Naive thymus-derived CD4-positive, alpha-beta T cell (primary cell): ENCODE measurements around the gene ZNF564. TPM values are rescaled to one million over a fixed set of nuclear protein-coding genes. Genes with fewer than 3 reads are reported as not detected.
"Not testable (repeated sequence)": the region's sequence is repeated elsewhere in the genome, so short reads cannot be mapped to it uniquely, and the experiment has no call there.

Experiments
- ATAC-seq: fragments of 150-1000 bp; cut with Tn5 transposase; 2 replicates; pipeline ENCODE4 v1.10.0; 2021; ENCODE audit warnings: mild to moderate bottlenecking, moderate library complexity
- CTCF ChIA-PET: fragments of 350-600 bp; sonication (Branson Sonifier 250); formaldehyde crosslinking; loops from one replicate; lab custom pipeline; 2021; ENCODE audit warnings: antibody characterized with exemption; lab: Charles Lee
- POLR2A ChIA-PET: fragments of 350-600 bp; sonication (Branson Sonifier 250); formaldehyde crosslinking; loops from one replicate; lab custom pipeline; 2021; ENCODE audit warnings: antibody characterized with exemption, inconsistent platforms; lab: Charles Lee
- DNase-seq, 9 donors: peaks; one replicate each; pipeline versions ENCODE4 v3.0.0 to v3.0.0-alpha.2; 2020 to 2022; ENCODE audit warnings: mixed read lengths in 1 of 9
- H3K27ac ChIP-seq: one replicate; pipeline ENCODE4 v1.7.0; 2013; ENCODE audit warnings: mild to moderate bottlenecking, low read depth, low read length, moderate library complexity
- H3K27me3 ChIP-seq, 2 donors: one replicate each; pipeline ENCODE4 v1.7.0; 2013; ENCODE audit warnings: low read length in 2 of 2, mild to moderate bottlenecking in 2 of 2, moderate library complexity in 2 of 2; ENCODE audit not compliant: control insufficient read depth in 2 of 2, insufficient read depth in 2 of 2
- H3K36me3 ChIP-seq, 3 experiments: 1 replicate in 2 of 3; 2 replicates in 1 of 3; pipeline ENCODE4 v1.7.0; 2013; ENCODE audit warnings: low read length in 3 of 3, mild to moderate bottlenecking in 3 of 3, moderate library complexity in 1 of 3; ENCODE audit not compliant: insufficient read depth in 3 of 3, control insufficient read depth in 2 of 3
- H3K4me1 ChIP-seq, 2 donors: one replicate each; pipeline ENCODE4 v1.7.0; 2013; ENCODE audit warnings: low read length in 2 of 2, mild to moderate bottlenecking in 2 of 2, moderate library complexity in 1 of 2; ENCODE audit not compliant: control insufficient read depth in 2 of 2, insufficient read depth in 2 of 2
- H3K4me3 ChIP-seq: 2 replicates; pipeline ENCODE4 v1.7.0; 2013; ENCODE audit warnings: mild to moderate bottlenecking, low read length
- H3K9me3 ChIP-seq, 3 experiments: 1 replicate in 2 of 3; 2 replicates in 1 of 3; pipeline ENCODE4 v1.7.0; 2013; ENCODE audit warnings: low read length in 3 of 3; ENCODE audit not compliant: control insufficient read depth in 2 of 3
- H3K27ac Mint-ChIP-seq, 9 donors: one replicate each; pipeline ENCODE4 v1.8.0; 2020 to 2022; ENCODE audit warnings: mixed read lengths in 9 of 9, mild to moderate bottlenecking in 8 of 9, moderate library complexity in 5 of 9, inconsistent platforms in 2 of 9
- H3K27me3 Mint-ChIP-seq, 5 donors: one replicate each; pipeline ENCODE4 v1.8.0; 2021 to 2022; ENCODE audit warnings: mixed read lengths in 5 of 5, mild to moderate bottlenecking in 1 of 5
- H3K36me3 Mint-ChIP-seq, 5 donors: one replicate each; pipeline ENCODE4 v1.8.0; 2020 to 2022; ENCODE audit warnings: mixed read lengths in 5 of 5, mild to moderate bottlenecking in 3 of 5, inconsistent platforms in 1 of 5
- H3K4me1 Mint-ChIP-seq, 7 donors: one replicate each; pipeline ENCODE4 v1.8.0; 2020 to 2022; ENCODE audit warnings: mixed read lengths in 7 of 7, mild to moderate bottlenecking in 3 of 7, inconsistent platforms in 1 of 7
- H3K4me3 Mint-ChIP-seq, 10 donors: one replicate each; pipeline ENCODE4 v1.8.0; 2020 to 2022; ENCODE audit warnings: mild to moderate bottlenecking in 10 of 10, mixed read lengths in 10 of 10, moderate library complexity in 6 of 10, inconsistent platforms in 2 of 10
- H3K9me3 Mint-ChIP-seq, 11 donors: one replicate each; pipeline ENCODE4 v1.8.0; 2020 to 2022; ENCODE audit warnings: mixed read lengths in 11 of 11, mild to moderate bottlenecking in 4 of 11, inconsistent platforms in 1 of 11, moderate library complexity in 1 of 11
- intact Hi-C, 2 donors: fragments of 100-400 bp; cut with micrococcal nuclease; formaldehyde crosslinking; loops; one replicate each; pipeline ENCODE4 v1.15.1; 2023
- polyA plus RNA-seq, 2 donors: library from polyadenylated mRNA; unstranded; fragments of 300-500 nt; fragmentation: Illumina TruSeq; gene quantifications; one replicate each; pipeline ENCODE4 v1.2.3, GENCODE V29; 2021
- total RNA-seq, 6 experiments: library from RNA in 5 of 6; stranded (reverse) in 5 of 6; gene quantifications; 1 replicate in 5 of 6; 2 replicates in 1 of 6; pipeline ENCODE4 v1.2.3 and lab custom pipeline; 2021 to 2026

ZNF564 gene
- total and polyA plus RNA-seq, 7 experiments from 2014 or later: 10.5 to 33.6 (median 17.9) TPM

DNA sequence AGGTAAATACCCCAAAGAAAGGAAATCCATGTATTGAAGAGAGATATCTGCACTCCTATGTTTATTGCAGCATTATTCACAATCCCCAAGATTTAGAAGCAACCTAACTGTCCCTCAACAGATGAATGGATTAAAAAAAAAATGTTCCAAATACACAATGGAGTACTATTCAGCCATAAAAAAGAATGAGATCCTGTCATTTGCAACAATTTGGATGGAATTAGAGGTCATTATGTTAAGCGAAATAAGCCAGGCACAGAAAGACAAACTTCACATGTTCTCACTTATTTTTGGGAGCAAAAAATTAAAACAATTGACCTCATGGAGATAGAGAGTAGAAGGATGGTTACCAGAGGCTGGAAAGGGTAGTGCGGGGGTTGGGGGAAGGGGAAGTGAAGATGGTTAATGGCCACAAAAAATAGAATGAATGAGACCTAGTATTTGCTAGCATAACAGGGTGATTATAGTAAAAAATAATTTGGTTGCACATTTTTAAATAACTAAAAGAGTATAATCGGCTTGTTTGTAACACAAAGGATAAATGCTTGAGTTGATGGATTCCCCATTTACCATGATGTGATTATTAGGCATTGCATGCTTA lies 56.9 kb downstream of the ZNF564 start:
- H3K27ac Mint-ChIP-seq: peak overlapping the region in 8 of 9 donors; percentile 32 to 98 (median 88)
- H3K4me3 ChIP-seq: peak overlapping the region; percentile 80
- H3K27me3 Mint-ChIP-seq: no peaks in the 10 kb centered on the region

DNA sequence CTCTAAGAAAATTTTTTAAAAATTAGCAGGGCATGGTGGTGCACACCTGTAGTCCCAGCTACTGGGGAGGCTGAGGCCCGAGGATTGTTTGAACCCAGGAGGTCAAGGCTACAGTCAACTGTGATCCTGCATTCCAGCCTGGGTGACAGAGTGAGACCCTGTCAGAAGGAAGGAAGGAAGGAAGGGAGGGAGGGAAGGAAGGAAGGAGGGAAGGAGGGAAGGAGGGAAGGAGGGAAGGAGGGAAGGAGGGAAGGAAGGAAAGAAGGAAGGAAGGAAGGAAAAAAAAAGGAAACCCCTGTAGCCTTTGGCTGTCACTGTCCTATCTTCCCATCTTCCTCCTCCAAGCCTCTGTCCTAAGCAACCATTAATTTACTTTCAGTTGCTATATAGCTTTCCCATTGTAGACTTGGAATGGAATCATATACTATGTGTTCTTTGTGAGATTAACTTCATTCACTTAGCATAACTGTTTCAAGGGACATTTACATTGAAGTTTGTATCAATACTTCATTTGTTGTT lies 65.0 kb downstream of the ZNF564 start:
- DNase-seq, CTCF ChIA-PET, H3K36me3 ChIP-seq, H3K27me3 ChIP-seq, H3K9me3 Mint-ChIP-seq, H3K9me3 ChIP-seq, H3K36me3 Mint-ChIP-seq, H3K4me3 ChIP-seq, intact Hi-C loops, H3K27me3 Mint-ChIP-seq, H3K27ac Mint-ChIP-seq, H3K27ac ChIP-seq, ATAC-seq: not testable (repeated sequence)
- H3K4me1 Mint-ChIP-seq: peaks cover 26 to 34% (median 32%) of the 10 kb centered on the region in 7 donors
- POLR2A ChIA-PET: interaction anchor here (0.6 kb wide), 1 partner anchor 322 kb away, joined by 4 read pairs; no protein-coding TSS in a partner anchor
- H3K4me3 Mint-ChIP-seq: peak overlapping the region in 6 of 10 donors; percentile 12 to 59 (median 22)
- H3K4me1 ChIP-seq: peaks cover 0 to 14% of the 10 kb centered on the region in 2 donors

More for the DNA sequence above, 56.9 kb downstream of the ZNF564 start:
- H3K36me3 Mint-ChIP-seq: peaks cover 0 to 3% (median 0%) of the 10 kb centered on the region in 5 donors
- ATAC-seq (no peak), DNase-seq (no peak)
- intact Hi-C loops: loop anchor here (2.0 to 10.0 kb wide), 5 partner anchors 54 to 570 kb away; partner anchors contain the start of genes ZNF443 (in 2 of the 2), ZNF563 (in 1 of the 2), ZNF564 (in 1 of the 2) and ZNF700 (in 1 of the 2)
- peaks cover 0 to 12% (median 0%) of the 10 kb centered on the region in 11 donors for H3K9me3 Mint-ChIP-seq
- CTCF ChIA-PET: interaction anchor here (0.8 kb wide), 1 partner anchor 177 kb away, joined by 3 read pairs; no protein-coding TSS in a partner anchor
- H3K36me3 ChIP-seq: no peaks in the 10 kb centered on the region
- POLR2A ChIA-PET: interaction anchor here (0.5 to 2.2 kb wide), 9 partner anchors 10 to 1763 kb away, joined by 3 to 30 read pairs (median 5); partner anchors contain the start of genes ZNF563 and ZNF709
- H3K4me1 Mint-ChIP-seq: peaks cover 0 to 16% (median 13%) of the 10 kb centered on the region in 7 donors
- H3K27ac ChIP-seq: peak overlapping the region; percentile 72
- H3K4me1 ChIP-seq: peaks cover 9 to 11% of the 10 kb centered on the region in 2 donors
- H3K27me3 ChIP-seq: no peaks in the 10 kb centered on the region
- no peaks in the 10 kb centered on the region for H3K9me3 ChIP-seq
- H3K4me3 Mint-ChIP-seq: peak overlapping the region in 9 of 10 donors; percentile 17 to 95 (median 84)

DNA sequence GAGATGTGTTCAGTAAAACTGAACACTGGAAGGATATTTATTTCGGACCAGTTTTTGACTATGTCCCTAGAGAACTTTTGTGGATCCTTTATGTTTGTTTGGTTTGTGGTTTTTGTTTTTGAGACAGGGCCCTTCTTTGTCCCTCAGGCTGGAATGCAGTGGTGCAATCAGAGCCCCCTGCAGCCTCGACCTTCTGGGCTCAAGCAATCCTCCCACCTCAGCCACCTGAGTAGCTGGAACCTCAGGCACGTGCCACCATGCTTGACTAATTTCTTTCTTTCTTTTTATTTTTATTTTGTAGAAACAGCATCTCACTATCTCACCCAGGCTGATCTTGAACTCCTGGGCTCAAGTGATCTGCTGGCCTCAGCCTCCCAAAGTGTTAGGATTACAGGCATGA lies 65.7 kb downstream of the ZNF564 start:
- peaks cover 26 to 37% (median 33%) of the 10 kb centered on the region in 7 donors for H3K4me1 Mint-ChIP-seq
- peak overlapping the region in 8 of 9 donors; percentile 88 to 97 (median 92) for H3K27ac Mint-ChIP-seq
- no peaks in the 10 kb centered on the region for H3K27me3 Mint-ChIP-seq
- H3K36me3 Mint-ChIP-seq: peaks cover 0 to 4% (median 0%) of the 10 kb centered on the region in 5 donors
- Histone ChIP-seq H3K36me3 (peaks cover 0 to 6% (median 0%) of the 10 kb centered on the region in 3 experiments), H3K4me1 (peaks cover 0 to 14% of the 10 kb centered on the region in 2 donors), H3K9me3 (no peaks in the 10 kb centered on the region), H3K4me3 (peak overlapping the region; percentile 98), H3K27me3 (no peaks in the 10 kb centered on the region), H3K27ac (no peak overlapping the region)
- DNase-seq (no peak), ATAC-seq (no peak)
- H3K4me3 Mint-ChIP-seq: peak overlapping the region; percentile 90 to 99 (median 94)
- intact Hi-C loops: loop anchor here (2.0 kb wide), 2 partner anchors 45 to 323 kb away; partner anchors contain the start of genes ZNF136 (in 1 of the 2) and ZNF443 (in 1 of the 2)
- ChIA-PET CTCF (no interaction called here), POLR2A (no interaction called here)
- H3K9me3 Mint-ChIP-seq: peaks cover 0 to 6% (median 0%) of the 10 kb centered on the region in 11 donors

DNA sequence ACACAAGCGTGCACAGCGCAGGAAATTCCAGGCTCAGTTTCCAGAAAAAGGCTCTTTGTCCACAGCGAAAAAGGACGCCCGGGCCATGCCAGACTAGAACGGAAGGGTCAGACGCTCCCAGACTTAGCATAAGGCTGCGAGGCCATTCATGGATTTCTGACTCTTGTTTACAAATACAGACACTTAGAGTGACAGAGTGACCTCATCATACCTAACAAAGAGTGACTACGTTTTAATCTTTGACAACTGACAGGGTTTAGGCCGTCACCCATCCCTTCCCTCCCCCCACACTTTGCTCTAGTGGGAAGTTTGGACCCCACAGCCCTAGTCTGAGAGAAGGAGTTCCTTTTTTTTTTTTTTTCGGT lies 66.2 kb downstream of the ZNF564 start:
- Mint-ChIP-seq H3K4me1 (peaks cover 26 to 37% (median 33%) of the 10 kb centered on the region in 7 donors), H3K27ac (peak overlapping the region; percentile 87 to 97 (median 91)), H3K27me3 (no peaks in the 10 kb centered on the region), H3K4me3 (peak overlapping the region; percentile 90 to 99 (median 94)), H3K36me3 (peaks cover 0 to 4% (median 0%) of the 10 kb centered on the region in 5 donors), H3K9me3 (peaks cover 0 to 6% (median 0%) of the 10 kb centered on the region in 11 donors)
- peak overlapping the region; percentile 85 for H3K27ac ChIP-seq
- peaks cover 0 to 6% (median 0%) of the 10 kb centered on the region in 3 experiments for H3K36me3 ChIP-seq
- peak overlapping the region; percentile 98 for H3K4me3 ChIP-seq
- ChIA-PET CTCF (no interaction called here), POLR2A (interaction anchor here (1.4 to 3.1 kb wide), 3 partner anchors 11 to 152 kb away, joined by 3 to 30 read pairs (median 13); partner anchors contain the start of genes ZNF443 and ZNF563)
- no peaks in the 10 kb centered on the region for H3K9me3 ChIP-seq
- H3K27me3 ChIP-seq: no peaks in the 10 kb centered on the region
- ATAC-seq (peak; percentile 16), DNase-seq (no peak)
- H3K4me1 ChIP-seq: peaks cover 0 to 14% of the 10 kb centered on the region in 2 donors
- intact Hi-C loops: loop anchor here (2.0 kb wide), 2 partner anchors 44 to 322 kb away; partner anchors contain the start of genes ZNF136 (in 1 of the 2) and ZNF443 (in 1 of the 2)

DNA sequence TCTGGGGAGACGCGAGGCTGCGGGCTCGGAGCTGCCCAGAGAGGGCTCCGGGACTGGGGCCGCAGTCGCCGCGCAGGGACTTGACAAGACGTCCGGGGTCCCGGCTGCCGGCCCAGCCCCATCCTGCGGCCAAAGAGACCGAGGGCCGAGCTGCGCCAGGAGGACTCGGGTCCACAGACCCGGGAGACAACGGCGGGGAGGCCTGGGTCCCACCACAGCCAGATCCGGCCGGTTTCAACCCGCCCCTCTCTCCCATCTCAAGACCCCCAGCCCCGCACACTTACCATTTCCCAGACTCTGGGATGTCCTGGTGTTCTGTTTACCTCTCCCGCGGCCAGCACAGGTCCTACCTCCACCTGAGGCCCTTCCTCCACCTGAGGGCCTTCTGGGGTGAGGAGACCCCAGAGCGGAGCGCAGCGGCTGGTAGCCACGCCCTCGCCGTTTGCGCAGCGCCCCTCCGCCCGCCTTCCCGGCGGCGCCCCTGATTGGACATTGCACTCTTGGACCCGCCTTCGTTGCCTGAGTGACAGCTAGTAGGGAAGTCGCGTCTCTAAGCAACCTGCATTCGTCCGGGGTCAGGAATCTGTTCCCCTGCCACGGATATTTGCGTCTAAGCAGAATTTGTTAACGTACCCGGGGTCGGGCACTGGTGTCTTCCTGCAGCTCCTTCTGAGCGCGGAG lies 66.8 kb downstream of the ZNF564 start, which contains the start of gene ZNF709:
ZNF709 (minus strand) TSS at position 446 of the 681 bp plus-strand sequence; CDS start at position 287, 159 bp downstream.
- H3K36me3 ChIP-seq: peaks cover 0 to 6% (median 0%) of the 10 kb centered on the region in 3 experiments
- H3K27me3 ChIP-seq: no peaks in the 10 kb centered on the region
- Mint-ChIP-seq H3K36me3 (peaks cover 0 to 5% (median 0%) of the 10 kb centered on the region in 5 donors), H3K27me3 (no peaks in the 10 kb centered on the region), H3K27ac (peak within 1 kb of the TSS; percentile 87 to 97 (median 91)), H3K4me3 (peak within 1 kb of the TSS; percentile 90 to 99 (median 94)), H3K4me1 (peaks cover 26 to 41% (median 33%) of the 10 kb centered on the region in 7 donors), H3K9me3 (peaks cover 0 to 6% (median 0%) of the 10 kb centered on the region in 11 donors)
- H3K9me3 ChIP-seq: no peaks in the 10 kb centered on the region
- H3K4me1 ChIP-seq: peaks cover 0 to 14% of the 10 kb centered on the region in 2 donors
- peak within 1 kb of the TSS; percentile 98 for H3K4me3 ChIP-seq
- H3K27ac ChIP-seq: peak within 1 kb of the TSS; percentile 85
- ChIA-PET POLR2A (interaction anchor here (1.2 to 3.1 kb wide), 4 partner anchors 11 to 152 kb away, joined by 3 to 30 read pairs (median 8); partner anchors contain the start of genes ZNF443 and ZNF563), CTCF (no interaction called here)
- intact Hi-C loops: loop anchor here (1.0 to 5.0 kb wide), 9 partner anchors 11 to 322 kb away; partner anchors contain the start of genes ZNF443 (in 2 of the 2), ZNF564 (in 2 of the 2), ZNF136 (in 1 of the 2) and ZNF44 (in 1 of the 2)
- ATAC-seq (peak; percentile 99), DNase-seq (peak; percentile 75 to 89 (median 85))
